ENCODE results near the gene FIP1L1.
A peak's percentile ranks its signal among the peaks of the same experiment; 100 is the strongest.

The FIP1L1 gene

GRCh38 chr4:53507671-53508286, 130.3 kb downstream of the FIP1L1 start:
- no peak for DNase-seq

DNA sequence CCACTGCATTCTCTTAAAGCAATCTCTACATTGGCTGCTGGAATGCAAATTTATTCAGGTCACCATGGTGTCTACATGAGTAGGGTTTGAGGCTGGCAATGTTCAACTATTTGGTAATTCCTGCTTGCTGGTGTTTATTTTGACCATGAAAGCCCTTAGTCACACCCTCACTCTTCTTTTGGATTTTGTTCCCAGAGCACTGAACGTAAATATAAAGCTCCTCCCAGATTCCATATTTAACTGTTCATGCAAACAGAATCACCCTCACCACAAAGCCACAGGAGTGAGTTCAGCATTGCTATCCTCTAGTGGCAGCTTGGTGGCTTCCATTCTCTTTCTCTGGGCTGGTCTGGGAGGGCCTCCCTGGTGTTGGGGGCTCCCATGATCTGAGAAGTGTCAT, 131.0 kb downstream of the FIP1L1 start:
- peak; percentile 58 for DNase-seq

DNA sequence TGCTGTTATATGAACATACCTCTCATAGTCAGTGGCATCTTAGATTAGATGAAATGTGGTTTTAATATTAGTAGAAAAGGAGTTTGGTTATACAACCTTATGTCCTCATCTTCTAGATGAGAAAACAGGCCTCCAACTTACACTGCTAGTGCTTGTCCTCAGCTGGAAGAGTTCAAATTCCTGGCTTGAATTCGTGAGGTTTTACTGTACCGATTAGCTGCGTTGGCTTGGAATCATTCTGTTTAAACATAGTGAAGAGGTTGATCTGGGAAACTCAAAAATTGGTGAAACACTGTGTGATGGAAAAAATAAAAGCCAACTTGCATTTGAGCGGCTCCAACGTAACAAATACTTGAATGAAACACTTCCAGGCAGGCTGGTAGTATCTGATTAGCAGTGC, 132.9 kb downstream of the FIP1L1 start:
- DNase-seq, result no peak

Data from HCEC 1CT (cell line).